ACHN (cell line): ENCODE data around the gene GPC6.

Source experiments
- DNase-seq: peaks from one replicate; pipeline ENCODE4 v3.0.0-alpha.2; 2015
- in situ Hi-C: cut with HindIII; loops from 2 replicates; pipeline ENCODE4 v1.10.0; 2017; ENCODE audit warnings: low sequenced_read_pairs, low pct_ligation_motif_present, low pct_unique_long_range_greater_than_20kb

Gene GPC6

DNA sequence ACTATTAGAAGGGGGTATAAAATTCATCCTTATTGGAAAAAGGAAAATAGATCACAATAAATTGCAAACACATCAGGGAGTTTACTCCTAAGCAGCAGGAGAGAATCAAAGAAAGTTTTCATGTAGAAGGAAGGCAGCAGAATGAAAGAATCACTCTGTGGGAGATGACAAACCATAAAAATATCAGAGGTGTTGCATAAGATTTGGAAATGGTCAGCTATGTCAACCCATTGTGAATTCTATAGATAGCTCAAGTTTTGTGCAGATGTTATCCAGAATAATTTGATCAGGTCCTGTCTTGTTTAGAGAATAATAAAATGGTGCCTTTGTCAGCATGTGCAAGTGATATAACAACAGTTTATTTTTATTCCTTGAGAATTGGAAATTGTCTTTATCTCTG, 630.5 kb downstream of the GPC6 start:
- in situ Hi-C loops: no loop called here
- no peak for DNase-seq

- no peak for DNase-seq
- in situ Hi-C loops: no loop called here
Measured at GRCh38 chr13:93859716-93860115, 633.1 kb downstream of the GPC6 start.

GRCh38 chr13:93861818-93862217, 635.2 kb downstream of the GPC6 start:
- in situ Hi-C loops: no loop called here
- peak; percentile 76 for DNase-seq

GRCh38 chr13:93862259-93862658, 635.7 kb downstream of the GPC6 start:
- in situ Hi-C loops: no loop called here
- peak; percentile 60 for DNase-seq

- DNase-seq: no peak
- in situ Hi-C loops: no loop called here
Measured at GRCh38 chr13:93865235-93865634, 638.6 kb downstream of the GPC6 start.

DNA sequence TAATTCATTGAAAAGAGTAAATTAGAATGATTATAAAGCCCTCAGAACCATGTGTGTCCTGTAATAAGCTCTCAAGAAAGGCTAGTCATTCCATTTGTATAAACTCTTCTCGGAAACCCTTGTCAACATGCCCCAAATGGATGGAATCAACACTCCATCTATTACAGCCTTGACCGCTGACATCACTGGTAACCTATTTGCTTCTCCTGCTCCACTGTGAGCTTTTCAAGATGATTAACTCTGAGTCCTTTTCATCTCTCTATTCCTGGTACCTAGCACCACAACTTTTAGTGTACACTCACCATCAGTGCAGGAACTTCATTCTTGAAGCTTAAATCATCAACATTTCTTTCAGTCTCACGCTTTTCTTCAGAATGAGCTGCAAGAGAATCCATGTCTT, 640.9 kb downstream of the GPC6 start:
- in situ Hi-C loops: no loop called here
- no peak for DNase-seq

DNA sequence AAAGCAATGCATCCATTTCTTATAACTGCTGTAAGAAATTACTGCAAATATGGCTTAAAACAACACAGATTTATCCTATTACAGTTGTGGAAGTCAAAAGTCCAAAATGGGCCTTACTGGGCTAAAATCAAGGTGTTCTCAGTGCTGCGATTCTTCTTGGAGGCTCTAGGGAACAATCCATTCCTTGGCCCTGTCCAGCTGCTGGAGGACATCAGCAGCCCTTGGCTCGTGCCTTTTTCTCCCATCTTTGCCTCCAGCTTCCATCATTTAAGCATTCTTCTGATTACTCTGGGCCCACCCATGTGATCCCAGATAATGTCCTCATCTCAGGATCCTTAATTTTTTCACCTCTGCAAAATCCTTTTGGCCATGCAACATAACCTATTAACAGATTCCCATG, 645.8 kb downstream of the GPC6 start:
- no peak for DNase-seq
- in situ Hi-C loops: no loop called here

DNA sequence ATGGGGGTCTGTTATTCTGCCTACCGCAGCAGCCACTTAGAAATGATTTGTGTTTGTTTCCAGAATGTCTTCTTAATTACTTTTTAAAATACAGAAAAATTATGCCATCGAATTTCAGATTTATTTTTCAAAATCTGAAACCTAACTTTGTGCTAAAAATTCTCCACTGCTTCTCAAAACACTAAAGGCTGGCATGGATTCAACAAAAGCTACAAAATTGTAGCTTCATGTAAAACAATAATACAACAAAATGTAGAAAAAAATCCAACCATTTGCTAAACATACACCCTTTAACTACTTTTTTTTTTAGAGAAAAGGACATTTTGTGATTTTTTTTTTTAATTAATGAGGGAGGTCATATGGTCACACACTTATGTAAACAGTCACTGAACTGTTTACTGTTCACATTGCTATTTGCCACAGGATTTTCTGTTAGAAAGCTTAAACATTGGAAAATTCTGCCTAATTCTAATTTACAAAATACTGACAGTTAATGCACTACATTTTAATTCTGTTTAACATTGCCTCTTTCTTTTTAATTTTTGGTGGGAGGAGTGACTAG, 646.3 kb downstream of the GPC6 start:
- in situ Hi-C loops: no loop called here
- no peak for DNase-seq

GRCh38 chr13:93875547-93875946, 648.9 kb downstream of the GPC6 start:
- DNase-seq: no peak
- in situ Hi-C loops: no loop called here

DNA sequence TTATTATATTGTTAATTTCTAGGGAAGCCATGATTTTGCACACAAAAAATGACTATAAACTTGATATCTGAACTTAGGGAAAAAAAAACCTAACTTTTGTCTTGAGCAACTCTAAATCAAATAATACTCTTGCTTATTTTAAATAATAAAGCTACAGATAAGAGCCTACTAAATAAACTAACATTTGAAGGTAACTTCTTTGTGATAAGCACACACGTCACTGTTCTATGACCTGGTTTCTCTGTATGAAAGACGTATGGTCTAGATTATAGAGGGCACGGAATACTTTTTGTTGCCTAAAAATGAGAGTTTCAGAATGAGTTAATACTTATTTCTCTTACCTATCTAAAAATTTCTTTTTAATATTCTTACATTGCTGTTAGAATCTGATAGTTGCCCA, 649.6 kb downstream of the GPC6 start:
- DNase-seq: no peak
- in situ Hi-C loops: no loop called here

DNA sequence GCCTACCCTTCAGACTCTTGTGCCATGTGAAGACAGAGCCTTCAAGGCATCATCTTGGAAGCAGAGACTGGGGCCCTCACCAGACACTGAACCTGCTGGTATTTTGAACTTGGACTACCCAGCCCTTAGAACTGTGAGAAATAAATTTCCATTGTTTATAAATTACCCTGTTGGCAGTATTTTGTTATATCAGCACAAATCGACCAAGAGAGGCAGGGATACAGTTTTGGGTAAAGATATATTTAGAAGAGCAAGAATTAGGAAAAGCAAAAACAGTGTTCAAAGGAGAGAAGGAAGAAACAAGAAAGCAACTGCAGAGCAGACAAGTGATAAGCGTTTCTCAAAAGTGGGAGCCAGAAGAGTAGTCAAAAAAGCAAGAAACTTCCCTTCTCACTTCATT, 652.1 kb downstream of the GPC6 start:
- DNase-seq: no peak
- in situ Hi-C loops: no loop called here

DNA sequence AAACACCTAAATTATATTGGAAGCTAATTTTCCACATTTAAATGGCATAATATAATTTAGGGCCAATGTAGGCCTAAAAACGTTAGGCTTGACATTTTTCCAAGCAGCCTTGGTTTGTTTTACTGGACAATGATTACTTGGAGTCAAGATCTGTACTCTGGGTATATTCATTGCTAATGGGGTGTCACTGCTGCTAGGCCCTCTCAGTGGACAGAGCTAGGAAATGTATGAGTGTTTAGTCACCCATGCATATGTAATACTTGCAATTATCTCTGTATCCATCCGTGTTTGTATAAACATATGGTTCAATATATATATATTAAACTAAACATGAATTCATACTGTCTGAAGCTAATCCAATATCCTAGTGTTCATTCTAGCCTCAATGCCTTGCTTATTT, 654.8 kb downstream of the GPC6 start:
- DNase-seq: peak; percentile 14
- in situ Hi-C loops: no loop called here

GRCh38 chr13:93882086-93882651, 655.6 kb downstream of the GPC6 start:
- in situ Hi-C loops: no loop called here
- no peak for DNase-seq

DNA sequence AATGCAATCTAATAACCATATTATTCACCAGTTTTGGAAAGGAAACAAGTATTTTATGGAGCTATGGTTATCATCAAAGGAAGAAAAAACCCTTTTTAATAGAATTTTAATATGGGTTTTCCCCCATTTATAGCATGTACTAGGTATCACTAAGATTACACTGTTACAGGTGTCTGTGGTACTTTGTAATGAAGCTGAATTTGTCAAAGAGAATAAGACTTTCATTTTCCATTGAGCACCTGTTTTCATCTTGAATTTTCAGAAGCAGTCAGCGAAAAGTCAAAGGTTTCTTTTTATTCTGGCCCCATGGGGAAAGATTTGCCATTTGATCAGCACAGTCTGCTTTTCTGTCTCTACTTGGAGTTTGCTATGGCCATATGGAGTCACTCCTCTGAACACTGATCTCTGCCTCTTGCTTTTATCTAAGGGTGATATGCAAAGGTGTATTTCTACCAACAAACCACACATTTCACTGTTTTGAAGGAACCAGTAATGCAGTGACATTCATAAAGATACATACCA, 662.9 kb downstream of the GPC6 start:
- no peak for DNase-seq
- in situ Hi-C loops: no loop called here

DNA sequence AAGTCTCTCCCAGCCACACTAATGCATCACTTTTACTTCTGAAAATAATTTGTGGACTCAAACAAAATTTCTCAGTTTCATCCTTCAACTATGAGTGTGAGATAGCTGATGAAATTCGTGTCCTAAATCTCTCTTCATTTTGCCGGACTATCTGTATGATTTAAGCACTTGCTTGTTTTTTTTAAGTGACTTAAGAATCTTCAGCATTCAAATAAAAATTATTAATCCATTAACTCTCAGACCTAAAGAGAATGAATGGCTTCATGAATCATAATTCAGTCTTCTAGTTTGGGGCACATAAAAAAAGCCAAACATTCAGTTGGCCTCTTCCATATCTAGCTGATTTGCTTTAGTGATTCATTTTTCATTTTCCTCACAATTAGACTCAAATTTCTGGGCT, 673.4 kb downstream of the GPC6 start:
- in situ Hi-C loops: no loop called here

GRCh38 chr13:93900731-93901130, 674.1 kb downstream of the GPC6 start:
- no peak for DNase-seq
- in situ Hi-C loops: no loop called here

More for the DNA sequence above, 673.4 kb downstream of the GPC6 start:
- DNase-seq: no peak

DNA sequence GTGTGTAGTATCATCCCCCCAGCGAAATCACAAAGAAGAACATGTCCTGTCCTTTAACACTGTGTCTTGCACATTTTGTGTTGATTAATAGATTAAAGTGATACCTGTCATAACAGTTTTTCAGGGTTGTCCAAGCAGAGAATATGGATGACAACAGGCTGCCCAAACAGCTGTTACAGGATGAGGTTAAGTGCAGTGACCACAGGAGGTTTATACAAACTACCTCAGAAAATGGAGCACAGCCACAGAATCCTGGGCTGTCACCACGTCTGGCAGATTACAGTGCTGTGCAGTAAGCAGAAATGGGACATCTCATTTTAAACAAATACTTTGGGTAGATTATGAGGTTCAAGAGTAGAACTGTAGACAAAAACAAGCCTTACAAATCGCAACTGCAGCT, 677.3 kb downstream of the GPC6 start:
- no peak for DNase-seq
- in situ Hi-C loops: no loop called here

GRCh38 chr13:93915269-93915809, 688.7 kb downstream of the GPC6 start:
- DNase-seq: no peak
- in situ Hi-C loops: no loop called here

- in situ Hi-C loops: no loop called here
- DNase-seq: no peak
Measured at GRCh38 chr13:93922063-93922855, 695.7 kb downstream of the GPC6 start.

DNA sequence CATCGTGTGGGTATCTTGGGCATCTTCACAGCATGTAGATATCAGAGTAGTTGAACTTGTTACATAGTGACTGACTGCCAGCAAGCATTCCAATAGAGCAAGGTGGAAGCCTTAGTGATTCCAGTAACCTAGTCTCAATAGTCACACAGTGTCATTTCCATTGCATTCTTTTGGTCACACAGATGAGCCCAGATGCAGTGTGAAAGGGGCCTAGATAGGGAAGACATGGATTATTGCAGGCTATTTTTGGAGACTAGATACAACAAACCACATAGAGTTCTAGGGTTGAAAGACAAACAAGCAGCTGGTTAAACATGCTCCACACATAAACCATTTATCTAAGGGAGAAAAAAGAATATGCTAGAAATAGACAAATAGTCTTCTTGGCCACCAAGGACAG, 699.4 kb downstream of the GPC6 start:
- in situ Hi-C loops: no loop called here
- no peak for DNase-seq
